HG02588 (cell line): Measurements from ENCODE around the gene SH2D5.

Experiments
- ATAC-seq: cut with Tn5 transposase; IDR thresholded peaks from one replicate; pipeline ENCODE4 v1.9.1; 2021; ENCODE audit warnings: mild to moderate bottlenecking, moderate library complexity; ENCODE audit not compliant: unreplicated experiment

SH2D5 gene

GRCh38 chr1:20732588-20733359 lies at the start of gene SH2D5:
Gene SH2D5 (minus strand): TSS chr1:20732703. CDS start chr1:20728044, 4,659 bp downstream.
- peak; percentile 40 for ATAC-seq

DNA sequence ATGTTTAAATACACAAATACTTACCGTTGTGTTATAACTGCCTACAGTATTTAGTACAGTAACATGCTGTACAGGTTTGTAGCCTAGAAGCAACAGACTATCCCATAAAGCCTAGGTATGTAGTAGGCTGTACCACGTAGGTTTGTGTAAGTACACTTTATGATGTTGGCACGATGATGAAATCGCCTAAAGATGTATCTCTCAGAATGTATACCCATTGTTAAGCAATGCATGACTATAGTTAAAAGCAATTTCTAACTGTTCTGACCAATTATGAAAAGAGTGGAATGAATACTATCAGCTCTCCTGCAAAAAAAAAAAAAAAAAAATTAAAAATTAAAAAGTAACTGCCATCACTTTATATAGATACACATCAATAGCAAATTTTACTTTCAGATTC lies 43.2 kb upstream of the SH2D5 start:
- ATAC-seq: no peak

DNA sequence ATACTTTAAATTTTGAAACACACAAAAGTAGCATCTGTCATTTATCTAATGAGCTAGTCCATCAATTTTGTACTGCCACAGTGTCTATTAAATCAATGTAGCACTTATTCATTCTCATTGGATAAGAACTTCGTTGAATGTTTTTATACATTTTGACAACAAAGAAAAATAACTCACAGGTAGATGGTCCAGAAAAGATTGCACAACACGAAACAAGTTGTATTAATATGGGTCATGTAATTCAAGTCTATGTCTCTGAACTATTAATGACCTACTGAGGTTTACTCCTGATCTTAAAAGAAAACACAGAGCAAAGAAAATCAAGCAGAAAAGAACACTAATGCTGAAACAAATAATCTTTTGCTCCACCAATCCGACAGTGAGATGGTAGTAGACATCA lies 39.3 kb upstream of the SH2D5 start:
- ATAC-seq: no peak

DNA sequence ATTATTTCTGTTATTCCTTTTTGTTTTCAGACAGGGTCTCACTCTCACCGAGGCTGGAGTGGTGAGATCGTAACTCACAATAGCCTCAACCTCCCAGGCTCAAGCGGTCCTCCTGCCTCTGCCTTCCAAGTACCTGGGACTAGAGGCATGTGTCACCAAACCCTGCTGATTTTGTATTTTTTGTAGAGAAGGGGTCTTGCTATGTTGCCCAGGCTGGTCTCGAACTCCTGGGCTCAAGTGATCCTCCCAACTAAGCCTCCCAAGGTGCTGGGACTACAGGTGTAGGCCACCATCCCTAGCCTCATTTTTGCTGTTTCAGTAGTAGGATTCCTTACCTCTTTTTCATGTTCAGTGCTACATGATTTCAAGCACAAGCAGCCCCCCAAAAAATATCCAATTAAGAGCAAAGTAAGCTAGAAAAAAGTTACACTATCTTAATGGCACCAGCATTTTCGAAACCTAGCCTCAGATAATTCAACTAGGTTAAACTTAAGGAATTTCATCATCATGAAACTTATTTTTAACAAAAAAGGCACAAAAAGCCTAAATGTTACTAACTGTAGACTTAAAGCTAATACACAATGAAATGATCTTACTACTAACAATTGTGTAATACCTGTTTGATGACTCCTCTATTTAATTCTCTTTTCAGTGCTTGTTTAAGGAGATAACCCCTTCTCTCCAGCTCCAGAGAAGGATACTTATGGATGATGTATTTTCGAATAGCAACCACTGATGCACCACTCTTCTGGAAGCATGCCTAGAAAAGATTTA lies 38.0 kb upstream of the SH2D5 start:
- no peak for ATAC-seq

DNA sequence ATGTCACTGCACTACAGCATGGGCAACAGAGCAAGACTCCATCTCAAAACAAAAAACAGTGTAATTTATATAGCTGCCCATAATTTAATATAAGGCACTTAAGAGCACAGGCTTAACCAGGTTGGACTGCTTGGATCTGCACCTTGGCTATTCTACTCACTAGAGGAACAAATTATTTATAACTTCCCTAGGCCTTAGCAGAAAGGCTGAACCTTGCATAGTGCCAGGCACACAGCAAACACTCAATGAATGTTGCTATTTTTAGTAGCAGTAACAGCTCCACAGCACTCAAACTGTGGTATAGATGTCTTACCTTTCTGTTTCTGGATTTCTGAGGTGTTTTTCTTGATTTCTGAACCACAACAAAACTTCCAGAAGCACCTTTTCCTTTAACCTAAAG lies 34.8 kb upstream of the SH2D5 start:
- ATAC-seq: no peak

GRCh38 chr1:20763417-20763816 lies 30.9 kb upstream of the SH2D5 start:
- ATAC-seq: no peak

DNA sequence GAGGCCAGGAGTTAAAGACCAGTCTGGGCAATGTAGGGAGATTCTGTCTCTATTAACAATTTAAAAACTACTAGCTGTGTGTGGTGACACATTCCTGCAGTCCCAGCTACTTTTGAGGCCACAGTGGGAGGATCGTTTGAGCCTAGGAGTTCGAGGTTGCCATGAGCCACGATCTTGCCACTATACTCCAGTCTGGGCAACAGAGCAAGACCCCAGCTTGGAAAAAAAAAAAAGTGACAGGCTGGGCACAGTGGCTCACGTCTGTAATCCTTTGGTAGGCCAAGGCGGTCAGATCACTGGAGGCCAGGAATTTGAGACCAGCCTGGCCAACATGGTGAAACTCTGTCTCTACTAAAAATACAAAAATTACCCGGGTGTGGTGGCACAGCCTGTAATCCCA lies 27.8 kb upstream of the SH2D5 start:
- no peak for ATAC-seq

GRCh38 chr1:20753589-20753988 lies 21.1 kb upstream of the SH2D5 start:
- ATAC-seq: no peak

DNA sequence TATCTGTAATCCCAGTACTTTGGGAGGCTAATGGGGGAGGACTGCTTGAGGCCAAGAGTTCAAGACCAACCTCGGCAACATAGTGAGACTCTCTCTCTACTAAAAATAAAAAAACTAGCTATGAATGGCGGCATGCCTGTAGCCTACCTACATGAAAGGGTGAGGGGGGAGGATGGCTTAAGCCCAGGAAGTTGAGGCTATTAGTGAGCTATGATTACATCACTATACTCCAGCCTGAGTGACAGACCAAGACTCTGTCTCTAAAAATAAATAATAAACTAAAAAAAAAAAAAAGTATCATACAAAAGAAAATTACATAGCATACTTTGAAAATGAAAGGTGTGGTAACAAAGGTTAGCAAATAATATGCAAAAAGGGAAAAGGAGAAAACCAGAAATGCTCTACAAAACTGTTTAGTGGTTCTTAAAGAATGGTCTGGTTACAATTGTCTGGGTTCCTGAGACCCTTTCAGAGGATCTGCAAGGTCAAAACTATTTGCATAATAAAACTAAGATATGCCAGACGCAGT lies 19.0 kb upstream of the SH2D5 start:
- no peak for ATAC-seq

DNA sequence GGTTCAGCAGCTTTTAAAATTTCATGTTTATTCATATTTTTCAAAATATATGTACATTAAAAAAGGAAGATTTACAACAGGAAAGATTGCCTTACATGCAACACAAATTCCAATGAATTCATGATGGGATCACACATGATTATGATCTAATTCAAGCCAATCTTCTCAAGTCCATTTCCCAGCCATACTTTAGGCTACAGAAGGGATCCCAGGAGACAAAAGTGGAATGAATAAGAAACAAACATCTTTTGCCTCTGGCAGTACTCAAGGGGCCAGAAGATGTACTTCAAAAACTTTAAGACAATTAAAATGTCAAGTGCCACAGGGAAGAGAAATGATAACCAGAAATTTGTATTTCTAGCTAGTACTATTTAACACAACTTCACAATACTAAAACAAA lies 10.2 kb upstream of the SH2D5 start:
- ATAC-seq: no peak

DNA sequence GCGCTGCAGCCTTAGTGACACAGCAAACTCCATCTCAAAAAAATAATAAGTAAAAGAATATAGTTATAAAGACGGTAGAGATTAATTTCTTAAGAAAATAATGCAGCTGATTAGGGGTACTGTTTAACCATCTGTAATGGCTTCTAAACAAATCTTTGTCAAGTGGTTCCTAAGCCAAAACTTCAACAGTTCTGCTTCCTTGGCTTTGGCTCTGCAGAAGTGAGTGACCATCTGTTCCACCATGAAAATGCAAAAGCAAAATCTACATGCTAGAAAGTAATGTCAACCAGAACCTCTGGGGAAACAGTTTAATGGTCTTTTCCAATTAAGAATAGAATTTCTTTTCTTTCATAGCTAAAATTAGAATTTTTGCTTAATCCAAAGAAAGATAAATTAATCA lies 8.3 kb upstream of the SH2D5 start:
- no peak for ATAC-seq

DNA sequence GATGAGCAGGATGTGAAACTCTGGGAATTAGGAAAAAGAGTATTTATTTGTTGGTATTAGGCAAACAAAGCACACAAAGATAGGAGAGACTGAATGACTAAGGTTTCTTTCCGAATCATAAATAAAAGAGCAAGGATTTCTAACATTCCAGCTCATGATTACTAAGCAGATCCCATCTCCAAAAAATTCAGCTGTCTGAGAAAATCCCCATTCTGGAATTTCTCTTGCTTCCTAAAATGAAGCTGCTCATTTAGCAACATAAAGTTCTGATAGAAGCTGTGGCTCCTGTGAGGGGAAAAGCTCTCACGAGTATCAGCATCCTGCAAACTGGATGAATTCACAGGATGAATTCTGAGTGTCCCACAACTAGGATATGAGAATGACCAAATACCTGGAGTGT lies 6.7 kb upstream of the SH2D5 start:
- no peak for ATAC-seq

DNA sequence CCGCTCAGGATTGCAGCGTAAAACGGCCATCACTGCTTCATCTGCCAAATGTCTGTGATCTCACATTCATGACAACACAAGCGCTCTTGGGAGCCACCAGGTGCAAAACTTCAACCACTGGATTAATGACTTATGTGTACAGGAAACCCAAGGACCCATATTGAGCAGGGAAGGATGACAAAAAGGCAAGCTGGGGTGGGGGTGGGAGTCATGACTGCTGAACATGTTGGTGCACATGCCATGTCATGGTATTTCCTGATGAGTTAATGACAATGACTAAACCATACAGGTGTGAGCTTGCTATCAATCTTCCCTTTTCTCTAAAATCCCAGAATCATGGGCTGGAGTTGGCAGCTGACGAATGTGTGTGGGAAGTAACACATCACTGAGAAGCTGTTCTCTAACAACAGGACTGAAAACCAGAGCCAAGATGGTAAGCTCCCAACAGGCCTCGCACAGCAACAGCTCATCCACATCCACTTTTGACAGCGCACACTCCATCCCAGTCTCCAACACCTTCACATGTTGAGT lies 3.1 kb upstream of the SH2D5 start:
- ATAC-seq: no peak

DNA sequence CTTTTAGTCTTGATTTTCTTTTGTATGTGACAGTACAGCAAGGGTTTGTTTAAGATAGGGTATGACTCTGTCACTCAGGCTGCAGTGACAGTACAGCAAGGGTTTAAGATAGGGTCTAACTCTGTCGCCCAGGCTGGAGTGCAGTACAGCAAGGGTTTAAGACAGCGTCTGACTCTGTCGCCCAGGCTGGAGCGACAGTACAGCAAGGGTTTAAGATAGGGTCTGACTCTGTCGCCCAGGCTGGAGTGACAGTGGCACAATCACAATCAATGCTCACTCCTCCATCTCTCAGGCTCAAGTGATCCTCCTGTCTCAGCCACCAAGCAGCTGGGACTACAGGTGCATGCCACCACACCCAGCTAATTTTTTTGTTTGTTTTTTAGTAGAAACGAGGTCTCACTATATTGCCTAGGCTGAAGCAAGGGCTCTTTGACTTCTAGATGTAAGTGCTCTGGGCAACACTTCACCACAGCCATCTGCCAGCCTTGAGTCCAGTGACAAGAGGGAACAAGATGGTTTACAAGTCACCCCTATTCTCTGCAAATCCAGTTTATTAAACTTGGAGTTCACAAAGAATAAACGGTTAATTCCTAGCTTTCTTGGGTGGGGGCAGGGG lies 965 bp upstream of the SH2D5 start:
- ATAC-seq: no peak

- ATAC-seq: peak; percentile 51
Observed at GRCh38 chr1:20732071-20732587, 374 bp downstream of the SH2D5 start.

- ATAC-seq: no peak
Observed at GRCh38 chr1:20731057-20731991, 1.2 kb downstream of the SH2D5 start.

DNA sequence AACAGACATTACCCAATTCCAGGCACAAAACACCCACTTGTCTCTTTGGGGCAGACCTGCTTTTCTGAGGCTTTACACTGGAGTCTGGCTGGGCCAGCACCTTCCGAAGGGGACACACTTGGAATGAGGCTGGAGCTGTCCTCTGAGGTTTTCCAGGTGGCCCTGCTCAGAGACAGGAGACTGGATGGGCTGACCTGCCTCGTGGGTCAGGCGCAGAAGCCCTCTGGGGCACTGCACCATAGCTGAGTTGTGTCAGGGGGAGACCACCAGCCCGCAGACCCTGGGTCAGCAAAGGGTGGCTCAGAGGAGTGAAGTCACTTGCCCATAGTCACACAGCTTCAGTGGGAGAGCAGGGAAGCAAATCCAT lies 1.8 kb downstream of the SH2D5 start:
- ATAC-seq: no peak

DNA sequence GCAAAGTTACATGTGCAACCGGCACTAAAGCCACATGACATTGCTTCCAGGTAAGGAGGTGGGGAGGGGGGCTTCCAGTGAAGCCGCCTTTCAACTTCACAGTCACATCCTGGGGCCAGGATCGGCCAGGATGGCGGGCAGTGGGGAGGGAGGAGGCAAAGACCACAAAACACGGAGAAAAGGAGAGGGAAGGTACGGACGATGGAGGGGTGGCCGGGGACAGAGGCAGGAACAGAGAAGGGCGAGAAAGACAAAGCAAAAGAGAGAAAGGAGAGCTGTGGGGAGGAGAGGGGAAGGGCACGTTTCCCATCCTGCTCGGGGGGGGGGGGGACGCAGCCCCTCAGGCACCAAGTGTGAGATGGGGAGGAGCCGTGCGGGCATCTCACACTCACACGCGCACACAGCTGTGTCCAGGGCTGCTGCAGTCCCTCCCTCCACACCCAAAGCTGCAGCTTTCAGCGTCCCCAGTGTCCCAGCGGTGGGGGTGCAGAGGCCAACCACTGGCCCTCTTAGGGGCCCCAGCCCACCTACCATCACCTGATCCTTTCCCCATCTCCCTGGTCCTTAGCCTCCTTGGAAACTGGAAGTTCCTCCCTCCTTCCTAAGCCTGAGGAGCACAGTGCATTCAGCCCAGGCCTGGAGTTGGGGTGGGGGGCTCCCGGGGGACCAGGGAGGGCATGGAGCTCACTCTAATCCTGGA lies 2.4 kb downstream of the SH2D5 start:
- no peak for ATAC-seq

DNA sequence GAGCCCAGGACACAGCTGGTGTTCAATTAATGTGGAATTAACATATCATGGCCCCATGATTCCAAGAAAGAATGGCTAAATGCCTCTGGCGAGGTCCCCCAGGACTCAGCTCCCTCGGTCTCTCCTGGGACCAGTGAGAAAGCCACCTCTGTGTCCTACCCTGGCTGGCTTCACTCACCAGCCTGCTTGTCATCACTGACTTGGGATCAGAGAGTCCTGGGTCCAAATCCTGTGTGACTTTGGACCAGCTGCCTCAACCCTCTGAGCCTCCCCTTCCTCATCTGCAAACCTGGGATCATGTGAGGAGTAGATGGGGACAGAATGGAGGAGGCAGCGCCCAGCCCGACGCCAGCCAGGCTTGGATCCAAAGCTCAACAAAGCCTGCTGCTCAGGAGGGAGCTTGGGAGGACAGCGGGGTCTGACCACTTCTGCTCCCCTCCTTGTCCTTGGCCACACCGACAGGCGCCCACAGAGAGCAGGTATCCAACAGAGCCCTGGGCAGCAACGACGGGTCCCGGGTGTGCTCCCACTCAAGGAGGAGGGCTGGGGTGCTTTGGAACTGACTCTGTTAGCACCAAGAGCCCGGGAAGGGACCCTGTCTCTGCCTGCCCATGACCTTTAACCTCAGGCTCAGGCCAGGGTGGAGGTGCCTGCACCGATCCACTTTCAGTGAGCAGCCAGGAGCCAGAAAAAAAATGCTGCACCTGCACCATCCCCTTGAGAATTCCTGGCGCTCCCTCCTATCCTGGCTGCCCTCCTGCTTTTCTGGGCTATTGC lies 3.2 kb downstream of the SH2D5 start:
- ATAC-seq: no peak
